Testis (tissue), 3 donors: Measurements from ENCODE around the gene ADRM1. TPM values are rescaled to one million over a fixed set of nuclear protein-coding genes. Genes with fewer than 3 reads are reported as not detected.

ENCODE experiments used
- DNase-seq: peaks from one replicate; pipeline ENCODE4 v3.0.0-alpha.2; 2019
- H3K27ac ChIP-seq, 2 donors: fragments of 200-600 bp; sonication (generic); one replicate each; pipeline ENCODE4 v1.5.1; 2019
- H3K27me3 ChIP-seq: fragments of 200-600 bp; sonication (generic); one replicate; pipeline ENCODE4 v1.5.1; 2019
- H3K36me3 ChIP-seq: fragments of 200-600 bp; sonication (generic); one replicate; pipeline ENCODE4 v1.5.1; 2017; ENCODE audit warnings: low read depth; ENCODE audit errors: missing control alignments
- H3K4me1 ChIP-seq: fragments of 200-600 bp; sonication (generic); one replicate; pipeline ENCODE4 v1.5.1; 2019
- H3K4me3 ChIP-seq, 2 donors: fragments of 200-600 bp; sonication (generic); one replicate each; pipeline ENCODE4 v1.5.1; 2017 to 2019
- H3K9me3 ChIP-seq: fragments of 200-600 bp; sonication (generic); one replicate; pipeline ENCODE4 v1.5.1; 2017
- POLR2A ChIP-seq: fragments of 450-650 bp; IDR thresholded peaks from one replicate; pipeline ENCODE4 v1.6.1; 2017; ENCODE audit warnings: antibody characterized with exemption, mild to moderate bottlenecking, moderate library complexity
- WGBS, 2 donors: methylation state at CpG; one replicate each; pipeline ENCODE4 v1.1.5; 2018; 5-methylcytosine and 5-hydroxymethylcytosine counted together
- intact Hi-C: fragments of 100-400 bp; cut with DNase I; formaldehyde crosslinking; loops from one replicate; pipeline ENCODE4 v1.15.1; 2023; ENCODE audit warnings: low total_unique reads
- polyA plus RNA-seq: library from polyadenylated mRNA; stranded (reverse); fragments of 350-450 nt; fragmentation: Illumina TruSeq; extraction: RNeasy Lipid Tissue Mini Kit (QIAGEN cat#74804); gene quantifications from one replicate; pipeline ENCODE4 v1.2.3, GENCODE V29; 2014; ENCODE audit warnings: low read depth, low replicate concordance; ENCODE audit not compliant: insufficient read depth
- total RNA-seq, 2 donors: library from RNA; depleted of rRNA; stranded (reverse); fragments of >200 nt; gene quantifications; one replicate each; pipeline ENCODE4 v1.2.3, GENCODE V29; 2016
- TF ChIP-seq, protein P1 (sequence below), 3 experiments: fragments of 450-650 bp in 2 of 3; fragments of 200-600 bp in 1 of 3; sonication (generic) in 1 of 3; IDR thresholded peaks; one replicate each; pipeline ENCODE4 v1.5.1; 2016 to 2019; ENCODE audit warnings: antibody characterized with exemption in 3 of 3, mild to moderate bottlenecking in 2 of 3, moderate library complexity in 1 of 3

ADRM1 gene
- total and polyA plus RNA-seq, 3 donors from 2014 or later, result 191 to 286 (median 283) TPM

DNA sequence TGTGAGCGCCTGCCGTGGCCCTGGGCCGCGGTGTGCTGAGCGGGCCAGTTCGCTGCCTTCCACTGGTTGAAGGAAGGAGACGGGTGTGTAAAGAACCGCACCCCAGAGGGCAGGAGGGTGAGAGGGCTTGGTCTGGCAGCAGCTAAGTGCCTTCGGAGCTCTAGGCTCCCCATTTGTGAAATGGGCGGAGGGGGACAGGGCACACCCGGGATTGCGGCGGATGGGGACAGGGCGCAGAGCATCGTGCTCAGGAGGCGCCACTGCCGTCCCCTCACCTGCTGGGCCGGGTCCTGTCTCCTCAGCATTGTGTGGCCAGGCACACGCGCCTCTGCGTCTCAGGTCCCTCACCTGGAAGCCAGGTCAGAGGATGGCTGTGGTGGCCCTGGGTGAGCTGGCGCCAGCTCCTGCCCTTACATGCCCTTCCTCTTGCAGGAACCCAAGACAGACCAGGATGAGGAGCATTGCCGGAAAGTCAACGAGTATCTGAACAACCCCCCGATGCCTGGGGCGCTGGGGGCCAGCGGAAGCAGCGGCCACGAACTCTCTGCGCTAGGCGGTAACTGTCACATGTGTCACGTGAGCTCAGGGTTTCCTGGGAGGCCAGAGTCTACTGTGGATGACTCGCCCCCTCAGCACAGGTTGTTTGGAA is 3.1 kb downstream of the ADRM1 start:
- H3K27ac ChIP-seq, result no peak overlapping the region
- intact Hi-C loops, result no loop called here
- no peaks in the 10 kb centered on the region for H3K36me3 ChIP-seq
- DNase-seq, result no peak
- peaks cover 18% of the 10 kb centered on the region for H3K4me1 ChIP-seq
- no peak overlapping the region for H3K4me3 ChIP-seq
- WGBS, 2 donors, result 86 to 88% methylated on average over 26 to 33 of the region's 33 CpGs
- no peaks in the 10 kb centered on the region for H3K27me3 ChIP-seq
- H3K9me3 ChIP-seq, result no peaks in the 10 kb centered on the region
- TF ChIP-seq POLR2A, result no peak

DNA sequence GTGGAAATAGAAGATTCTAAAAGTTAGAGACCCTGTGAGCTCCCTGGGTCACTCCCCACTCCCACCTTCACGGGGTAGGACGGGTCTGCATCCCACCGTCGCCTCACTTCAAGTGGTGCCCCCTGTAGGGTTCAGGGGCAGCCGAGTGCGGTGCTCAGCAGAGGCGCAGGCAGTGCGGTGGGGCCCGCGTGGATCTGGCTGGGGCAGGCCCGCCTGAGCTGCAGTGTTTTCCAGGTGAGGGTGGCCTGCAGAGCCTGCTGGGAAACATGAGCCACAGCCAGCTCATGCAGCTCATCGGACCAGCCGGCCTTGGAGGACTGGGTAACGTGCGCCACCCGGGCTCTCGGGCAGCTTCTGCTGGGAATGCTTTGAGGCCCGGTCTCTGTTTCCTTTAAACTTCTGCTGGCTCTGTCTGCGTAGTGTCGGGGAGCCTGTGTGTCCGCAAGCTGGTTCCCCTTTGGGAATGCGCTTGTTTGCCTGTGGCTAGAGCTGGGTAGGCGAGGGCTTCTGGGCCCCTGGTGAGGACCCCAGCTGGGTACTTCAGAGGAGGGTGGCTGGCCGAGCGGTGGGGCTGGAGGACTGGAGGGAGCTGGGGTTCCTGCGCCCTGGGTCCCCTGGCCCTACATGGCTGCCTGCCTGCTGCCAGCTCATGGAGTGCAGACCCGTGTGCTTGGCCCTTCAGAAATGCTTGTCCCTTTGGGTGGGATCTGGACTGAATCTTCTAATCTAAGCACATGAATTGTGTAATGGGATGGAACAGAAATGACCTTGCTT is 3.8 kb downstream of the ADRM1 start:
- DNase-seq, result no peak
- H3K4me1 ChIP-seq, result peaks cover 18% of the 10 kb centered on the region
- no peaks in the 10 kb centered on the region for H3K27me3 ChIP-seq
- intact Hi-C loops, result no loop called here
- no peak overlapping the region for H3K4me3 ChIP-seq
- no peak overlapping the region for H3K27ac ChIP-seq
- TF ChIP-seq, protein P1, sequence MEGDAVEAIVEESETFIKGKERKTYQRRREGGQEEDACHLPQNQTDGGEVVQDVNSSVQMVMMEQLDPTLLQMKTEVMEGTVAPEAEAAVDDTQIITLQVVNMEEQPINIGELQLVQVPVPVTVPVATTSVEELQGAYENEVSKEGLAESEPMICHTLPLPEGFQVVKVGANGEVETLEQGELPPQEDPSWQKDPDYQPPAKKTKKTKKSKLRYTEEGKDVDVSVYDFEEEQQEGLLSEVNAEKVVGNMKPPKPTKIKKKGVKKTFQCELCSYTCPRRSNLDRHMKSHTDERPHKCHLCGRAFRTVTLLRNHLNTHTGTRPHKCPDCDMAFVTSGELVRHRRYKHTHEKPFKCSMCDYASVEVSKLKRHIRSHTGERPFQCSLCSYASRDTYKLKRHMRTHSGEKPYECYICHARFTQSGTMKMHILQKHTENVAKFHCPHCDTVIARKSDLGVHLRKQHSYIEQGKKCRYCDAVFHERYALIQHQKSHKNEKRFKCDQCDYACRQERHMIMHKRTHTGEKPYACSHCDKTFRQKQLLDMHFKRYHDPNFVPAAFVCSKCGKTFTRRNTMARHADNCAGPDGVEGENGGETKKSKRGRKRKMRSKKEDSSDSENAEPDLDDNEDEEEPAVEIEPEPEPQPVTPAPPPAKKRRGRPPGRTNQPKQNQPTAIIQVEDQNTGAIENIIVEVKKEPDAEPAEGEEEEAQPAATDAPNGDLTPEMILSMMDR (IDR thresholded peaks at IDR 0.05), result no peak
- TF ChIP-seq POLR2A, result no peak
- H3K36me3 ChIP-seq, result no peaks in the 10 kb centered on the region
- H3K9me3 ChIP-seq, result no peaks in the 10 kb centered on the region
- 89 to 92% methylated on average over 4 to 27 of the region's 27 CpGs for WGBS, 2 donors

DNA sequence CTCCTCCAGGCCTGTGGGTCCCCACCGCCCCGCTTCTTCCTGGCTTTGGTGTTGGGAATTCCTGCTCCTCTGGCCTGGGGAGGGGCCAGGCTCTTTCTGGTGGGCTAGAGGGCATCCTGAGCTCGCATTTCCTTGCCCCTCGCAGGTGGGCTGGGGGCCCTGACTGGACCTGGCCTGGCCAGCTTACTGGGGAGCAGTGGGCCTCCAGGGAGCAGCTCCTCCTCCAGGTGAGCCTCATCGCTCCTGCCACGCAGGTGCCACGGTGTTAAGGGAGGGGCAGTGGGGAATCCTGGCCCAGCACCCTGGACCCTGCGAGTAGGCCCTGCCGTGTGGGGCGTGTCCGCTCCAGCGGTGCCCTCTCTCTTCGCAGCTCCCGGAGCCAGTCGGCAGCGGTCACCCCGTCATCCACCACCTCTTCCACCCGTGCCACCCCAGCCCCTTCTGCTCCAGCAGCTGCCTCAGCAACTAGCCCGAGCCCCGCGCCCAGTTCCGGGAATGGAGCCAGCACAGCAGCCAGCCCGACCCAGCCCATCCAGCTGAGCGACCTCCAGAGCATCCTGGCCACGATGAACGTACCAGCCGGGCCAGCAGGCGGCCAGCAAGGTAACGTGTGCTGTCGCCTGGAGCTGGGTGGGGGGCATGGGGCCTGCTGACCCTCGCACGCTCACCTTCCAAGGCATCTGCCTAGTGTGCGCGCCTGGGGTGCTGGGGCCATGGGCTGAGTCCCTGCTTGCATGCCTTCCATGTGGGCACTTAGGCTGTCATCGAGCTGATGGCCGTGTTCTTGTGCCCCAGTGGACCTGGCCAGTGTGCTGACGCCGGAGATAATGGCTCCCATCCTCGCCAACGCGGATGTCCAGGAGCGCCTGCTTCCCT is 4.7 kb downstream of the ADRM1 start:
- Histone ChIP-seq H3K36me3 (no peaks in the 10 kb centered on the region), H3K27me3 (no peaks in the 10 kb centered on the region), H3K4me1 (peaks cover 18% of the 10 kb centered on the region), H3K27ac (no peak overlapping the region), H3K9me3 (no peaks in the 10 kb centered on the region), H3K4me3 (no peak overlapping the region)
- TF ChIP-seq, protein P1 (IDR thresholded peaks at IDR 0.05), result no peak
- no peak for TF ChIP-seq POLR2A
- DNase-seq, result no peak
- 84 to 85% methylated on average over 14 to 42 of the region's 42 CpGs for WGBS, 2 donors
- intact Hi-C loops, result no loop called here

DNA sequence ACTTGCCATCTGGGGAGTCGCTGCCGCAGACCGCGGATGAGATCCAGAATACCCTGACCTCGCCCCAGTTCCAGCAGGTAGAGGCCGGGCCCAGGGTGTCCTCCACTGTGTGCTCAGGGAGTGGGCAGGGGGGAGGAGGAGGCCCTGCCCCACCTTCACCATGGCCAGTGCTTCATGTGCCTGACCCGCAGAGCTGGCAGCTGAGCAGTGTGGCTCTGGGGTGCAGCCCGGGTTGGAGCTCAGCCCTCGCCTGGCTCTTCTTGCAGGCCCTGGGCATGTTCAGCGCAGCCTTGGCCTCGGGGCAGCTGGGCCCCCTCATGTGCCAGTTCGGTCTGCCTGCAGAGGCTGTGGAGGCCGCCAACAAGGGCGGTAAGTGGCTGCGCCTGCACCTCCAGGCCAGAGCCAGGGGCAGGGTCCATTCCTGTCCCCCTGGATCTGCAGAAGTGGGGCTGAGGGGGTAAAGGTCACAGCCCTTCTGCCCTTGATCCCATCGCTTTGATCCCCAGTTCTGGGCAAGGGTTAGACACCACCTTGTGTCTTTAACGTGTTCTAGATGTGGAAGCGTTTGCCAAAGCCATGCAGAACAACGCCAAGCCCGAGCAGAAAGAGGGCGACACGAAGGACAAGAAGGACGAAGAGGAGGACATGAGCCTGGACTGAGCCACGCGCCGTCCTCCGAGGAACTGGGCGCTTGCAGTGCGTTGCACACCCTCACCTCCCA is 5.5 kb downstream of the ADRM1 start:
- TF ChIP-seq POLR2A, result no peak
- TF ChIP-seq, protein P1 (IDR thresholded peaks at IDR 0.05), result no peak
- whole genome bisulfite sequencing, 2 donors, result 86 to 93% methylated on average over 17 to 29 of the region's 29 CpGs
- Histone ChIP-seq H3K36me3 (no peaks in the 10 kb centered on the region), H3K9me3 (no peaks in the 10 kb centered on the region), H3K27me3 (no peaks in the 10 kb centered on the region), H3K4me1 (peaks cover 18% of the 10 kb centered on the region), H3K4me3 (no peak overlapping the region), H3K27ac (no peak overlapping the region)
- intact Hi-C loops, result no loop called here
- DNase-seq, result no peak
